GM12872 (cell line): ENCODE results near the gene ZNF862.

Experiments
- CTCF ChIP-seq: IDR thresholded peaks from 3 replicates; pipeline ENCODE4 v1.5.1; 2011; ENCODE audit warnings: low read depth, mild to moderate bottlenecking, low read length, moderate library complexity; ENCODE audit not compliant: insufficient read depth

The ZNF862 gene

DNA sequence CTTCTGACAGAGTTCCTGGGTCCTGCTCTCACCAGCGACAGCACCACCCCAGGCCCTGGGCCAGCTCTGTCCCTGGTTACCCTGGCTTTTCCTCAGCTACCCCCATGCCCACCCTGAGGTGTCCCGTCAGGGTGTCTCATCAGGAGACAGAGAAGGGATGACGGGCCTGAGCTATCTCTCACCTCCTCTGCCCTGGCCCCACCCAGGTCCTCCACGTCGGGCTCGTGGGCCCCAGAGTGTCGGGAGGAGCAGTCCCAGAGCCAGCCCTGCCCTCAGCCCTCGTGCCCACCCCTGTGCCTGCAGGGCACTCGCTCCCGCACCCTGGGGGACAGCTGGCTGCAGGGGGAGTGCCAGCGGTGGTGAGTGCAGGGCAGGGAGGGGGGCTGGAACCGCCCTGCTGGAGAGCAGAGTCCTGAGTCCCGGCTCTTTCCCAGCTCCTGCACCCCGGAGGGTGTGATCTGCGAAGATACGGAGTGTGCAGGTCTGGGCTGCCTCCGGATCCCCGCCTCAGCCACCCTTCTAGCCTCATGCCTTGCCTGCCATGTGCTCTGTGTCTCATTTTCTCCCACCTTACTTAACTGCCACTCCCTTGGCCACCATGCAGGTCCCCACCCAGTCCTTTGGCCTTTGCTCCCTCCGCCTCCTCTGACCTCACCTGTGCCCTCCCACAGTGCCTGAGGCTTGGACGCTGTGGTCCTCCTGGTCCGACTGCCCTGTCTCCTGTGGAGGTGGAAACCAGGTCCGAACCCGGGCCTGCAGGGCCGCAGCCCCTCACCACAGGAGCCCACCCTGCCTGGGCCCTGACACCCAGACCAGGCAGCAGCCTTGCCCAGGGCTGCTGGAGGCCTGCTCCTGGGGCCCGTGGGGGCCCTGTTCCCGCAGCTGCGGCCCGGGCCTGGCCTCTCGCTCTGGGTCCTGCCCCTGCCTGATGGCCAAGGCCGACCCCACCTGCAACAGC, 16.7 kb upstream of the ZNF862 start:
- no peak for TF ChIP-seq CTCF

DNA sequence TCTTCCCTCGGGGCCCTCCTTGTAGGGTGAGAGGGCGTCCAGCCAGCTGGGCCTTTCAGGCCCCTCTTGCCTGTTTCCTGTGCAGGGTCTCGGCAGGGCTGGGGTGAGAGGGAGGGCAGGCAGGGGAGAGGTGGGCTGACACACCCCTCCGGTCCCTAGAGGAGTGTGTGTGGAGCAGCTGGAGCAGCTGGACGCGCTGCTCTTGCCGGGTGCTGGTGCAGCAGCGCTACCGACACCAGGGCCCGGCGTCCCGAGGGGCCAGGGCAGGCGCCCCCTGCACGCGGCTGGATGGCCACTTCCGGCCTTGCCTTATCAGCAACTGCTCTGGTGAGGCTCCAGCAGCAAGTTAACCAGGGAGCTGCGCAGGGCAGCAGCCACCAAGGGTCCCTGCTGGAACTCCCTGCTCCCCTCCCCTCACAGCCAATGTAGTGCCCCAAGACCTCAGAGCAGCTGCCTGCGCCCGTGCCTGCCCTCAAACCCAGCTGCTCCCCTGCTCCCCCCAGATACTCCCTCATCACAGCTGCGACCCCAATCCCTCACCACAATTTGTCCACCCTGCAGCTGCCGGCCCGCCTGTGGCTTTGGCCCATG, 15.7 kb upstream of the ZNF862 start:
- no peak for TF ChIP-seq CTCF

GRCh38 chr7:149823191-149823630, 15.0 kb upstream of the ZNF862 start:
- no peak for TF ChIP-seq CTCF

DNA sequence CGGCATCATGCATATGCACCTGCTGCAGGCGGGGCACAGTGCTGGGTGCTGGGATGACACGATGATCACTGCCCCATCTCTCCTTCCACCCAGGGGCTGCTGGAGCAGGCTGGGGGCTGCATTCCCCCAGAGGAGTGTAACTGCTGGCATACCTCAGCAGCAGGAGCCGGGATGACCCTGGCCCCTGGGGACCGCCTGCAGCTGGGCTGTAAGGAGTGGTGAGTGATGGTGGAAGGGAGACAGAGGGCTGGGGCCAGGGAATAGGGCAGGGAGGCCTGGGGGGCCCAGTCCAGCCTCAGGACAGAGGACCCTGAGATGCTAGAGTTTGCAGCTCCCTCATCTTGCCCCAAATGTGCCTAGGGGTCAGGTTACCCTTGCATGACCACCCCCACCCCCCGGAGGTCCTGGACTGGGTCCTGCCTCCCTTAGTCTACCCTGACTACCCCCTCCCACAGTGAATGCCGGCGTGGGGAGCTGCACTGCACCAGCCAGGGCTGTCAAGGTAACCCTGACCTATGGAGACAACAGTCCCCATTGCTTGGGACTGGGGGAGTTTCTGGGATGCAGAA, 14.5 kb upstream of the ZNF862 start:
- TF ChIP-seq CTCF: no peak

DNA sequence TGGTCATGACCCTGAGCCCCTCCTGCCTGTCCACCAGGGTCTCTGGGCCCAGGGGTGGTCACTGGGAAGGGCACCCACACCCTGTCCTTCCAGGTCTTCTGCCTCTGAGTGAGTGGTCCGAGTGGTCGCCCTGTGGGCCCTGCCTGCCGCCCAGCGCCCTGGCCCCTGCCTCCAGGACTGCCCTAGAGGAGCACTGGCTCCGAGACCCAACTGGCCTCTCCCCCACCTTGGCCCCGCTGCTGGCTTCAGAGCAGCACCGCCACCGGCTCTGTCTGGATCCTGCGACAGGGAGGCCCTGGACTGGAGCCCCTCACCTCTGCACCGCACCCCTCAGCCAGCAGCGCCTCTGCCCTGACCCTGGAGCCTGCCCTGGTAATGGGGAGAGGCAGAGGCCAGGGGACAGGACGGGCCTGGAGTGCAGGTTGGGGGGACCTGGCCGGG, 13.9 kb upstream of the ZNF862 start:
- no peak for TF ChIP-seq CTCF

DNA sequence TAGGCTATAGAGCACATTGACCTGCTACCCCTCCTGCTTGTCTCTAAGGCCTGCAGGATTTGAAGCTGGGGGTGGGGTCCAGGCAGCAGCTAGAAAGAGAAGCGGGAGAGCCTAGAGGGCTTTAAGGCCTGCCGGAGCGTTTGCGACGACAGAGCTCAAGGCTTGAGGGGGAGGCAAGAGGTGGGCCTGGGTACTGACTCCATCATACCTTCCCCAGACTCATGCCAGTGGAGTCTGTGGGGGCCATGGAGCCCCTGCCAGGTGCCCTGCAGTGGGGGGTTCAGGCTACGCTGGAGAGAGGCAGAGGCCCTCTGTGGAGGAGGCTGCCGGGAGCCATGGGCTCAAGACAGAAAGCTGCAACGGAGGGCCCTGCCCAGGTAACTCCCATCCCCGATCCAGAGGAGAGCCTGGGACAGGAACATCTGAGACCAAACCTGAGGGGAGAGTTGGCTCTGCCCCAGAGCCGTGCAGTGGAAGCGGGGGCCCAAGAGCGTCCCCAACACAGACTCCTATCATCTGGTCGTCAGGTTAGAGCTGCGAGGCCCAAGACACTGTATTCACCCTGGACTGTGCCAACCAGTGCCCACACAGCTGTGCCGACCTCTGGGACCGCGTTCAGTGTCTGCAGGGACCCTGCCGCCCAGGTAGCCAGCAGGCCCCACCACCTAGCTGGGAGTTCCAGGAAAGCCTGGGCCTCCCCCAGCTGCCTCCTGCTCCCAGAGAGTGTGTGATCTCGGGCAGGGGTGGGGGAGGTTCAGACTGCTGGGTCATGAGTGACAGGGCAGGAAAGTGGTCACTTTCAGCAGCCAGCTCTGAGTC, 13.2 kb upstream of the ZNF862 start:
- no peak for TF ChIP-seq CTCF
